ENCODE results near the gene KIR2DL3. TPM values are rescaled to one million over a fixed set of nuclear protein-coding genes. Genes with fewer than 3 reads are reported as not detected.
"Not testable (repeated sequence)": the region's sequence is repeated elsewhere in the genome, so short reads cannot be mapped to it uniquely, and the experiment has no call there.

Gene KIR2DL3
- total RNA-seq = not detected in 2 replicates

GRCh38 chr19:54738306-54738705 lies at the start of gene KIR2DL3:
KIR2DL3 (plus strand) TSS chr19:54738513; CDS start chr19:54738546, 33 bp downstream.
- not testable (repeated sequence) for DNase-seq (ENCODE audit: low read depth, low spot score)

- no peak for DNase-seq (ENCODE audit: low read depth, low spot score)
Observed at GRCh38 chr19:54691582-54692297, 46.6 kb upstream of the KIR2DL3 start.

GRCh38 chr19:54692298-54692615 lies 46.1 kb upstream of the KIR2DL3 start:
- no peak for DNase-seq (ENCODE audit: low read depth, low spot score)

- DNase-seq (ENCODE audit: low read depth, low spot score) = no peak
Observed at GRCh38 chr19:54694648-54695047, 43.7 kb upstream of the KIR2DL3 start.

- DNase-seq (ENCODE audit: low read depth, low spot score) = no peak
Observed at GRCh38 chr19:54696117-54696548, 42.2 kb upstream of the KIR2DL3 start.

GRCh38 chr19:54696766-54697165 lies 41.5 kb upstream of the KIR2DL3 start:
- DNase-seq (ENCODE audit: low read depth, low spot score) = no peak

GRCh38 chr19:54697716-54698115 lies 40.6 kb upstream of the KIR2DL3 start:
- DNase-seq (ENCODE audit: low read depth, low spot score) = not testable (repeated sequence)

- no peak for DNase-seq (ENCODE audit: low read depth, low spot score)
Observed at GRCh38 chr19:54704928-54705327, 33.4 kb upstream of the KIR2DL3 start.

GRCh38 chr19:54707962-54708361 lies 30.4 kb upstream of the KIR2DL3 start:
- no peak for DNase-seq (ENCODE audit: low read depth, low spot score)

GRCh38 chr19:54708781-54709180 lies 29.5 kb upstream of the KIR2DL3 start:
- no peak for DNase-seq (ENCODE audit: low read depth, low spot score)

- DNase-seq (ENCODE audit: low read depth, low spot score) = no peak
Observed at GRCh38 chr19:54709212-54709948, 28.9 kb upstream of the KIR2DL3 start.

GRCh38 chr19:54709956-54710355 lies 28.4 kb upstream of the KIR2DL3 start:
- not testable (repeated sequence) for DNase-seq (ENCODE audit: low read depth, low spot score)

GRCh38 chr19:54724142-54724541 lies 14.2 kb upstream of the KIR2DL3 start, which contains the start of gene KIR3DL3:
KIR3DL3 (plus strand) TSS chr19:54724442; CDS start chr19:54724497, 55 bp downstream.
- DNase-seq (ENCODE audit: low read depth, low spot score) = no peak

- no peak for DNase-seq (ENCODE audit: low read depth, low spot score)
Observed at GRCh38 chr19:54724644-54725043, 13.7 kb upstream of the KIR2DL3 start.

GRCh38 chr19:54725321-54725720 lies 13.0 kb upstream of the KIR2DL3 start:
- DNase-seq (ENCODE audit: low read depth, low spot score) = no peak

GRCh38 chr19:54727562-54727961 lies 10.8 kb upstream of the KIR2DL3 start:
- DNase-seq (ENCODE audit: low read depth, low spot score) = no peak

- no peak for DNase-seq (ENCODE audit: low read depth, low spot score)
Observed at GRCh38 chr19:54728167-54728566, 10.1 kb upstream of the KIR2DL3 start.

- DNase-seq (ENCODE audit: low read depth, low spot score) = no peak
Observed at GRCh38 chr19:54729416-54730188, 8.7 kb upstream of the KIR2DL3 start.

GRCh38 chr19:54731191-54731590 lies 7.1 kb upstream of the KIR2DL3 start:
- no peak for DNase-seq (ENCODE audit: low read depth, low spot score)

- DNase-seq (ENCODE audit: low read depth, low spot score) = no peak
Observed at GRCh38 chr19:54738715-54739114, 402 bp downstream of the KIR2DL3 start.

- no peak for DNase-seq (ENCODE audit: low read depth, low spot score)
Observed at GRCh38 chr19:54739587-54740497, 1.5 kb downstream of the KIR2DL3 start.

All from pulmonary artery endothelial cell (primary cell).